GM12878 (cell line): ENCODE measurements around the gene SOBP.

ENCODE experiments used
- CREB1 ChIP-seq: IDR thresholded peaks from 2 replicates; pipeline ENCODE4 v1.6.1; 2012; ENCODE audit warnings: low read depth, mild to moderate bottlenecking, inconsistent platforms
- CTCF ChIP-seq, 3 experiments: IDR thresholded peaks in 2 of 3; conservative IDR thresholded peaks in 1 of 3; 2 replicates each; pipeline ENCODE4 v1.5.1; 2011; ENCODE audit warnings: low read depth in 3 of 3, low read length in 3 of 3, mild to moderate bottlenecking in 3 of 3, control low read depth in 2 of 3, moderate library complexity in 2 of 3, inconsistent platforms in 1 of 3, mixed read lengths in 1 of 3; ENCODE audit not compliant: control insufficient read depth in 2 of 3, insufficient read depth in 1 of 3; ENCODE audit errors: extremely low read depth in 1 of 3
- EZH2 ChIP-seq: IDR thresholded peaks from 2 replicates; pipeline ENCODE4 v1.6.1; 2012; ENCODE audit warnings: low read depth, mild to moderate bottlenecking, control low read depth, inconsistent platforms, low read length, borderline replicate concordance; ENCODE audit not compliant: control insufficient read depth
- POLR2A ChIP-seq: IDR thresholded peaks from 2 replicates; pipeline ENCODE4 v1.6.1; 2011; ENCODE audit warnings: low read depth, mild to moderate bottlenecking, low read length
- SP1 ChIP-seq: IDR thresholded peaks from one replicate; pipeline ENCODE4 v1.6.1; 2011; ENCODE audit warnings: low read depth, low read length
- ZNF274 ChIP-seq: IDR thresholded peaks from one replicate; pipeline ENCODE4 v1.8.0; 2011; ENCODE audit not compliant: insufficient read length, insufficient read depth

GRCh38 chr6:107440936-107441335 lies 49.0 kb upstream of the SOBP start:
- TF ChIP-seq SP1: no peak
- no peak for TF ChIP-seq ZNF274
- no peak for TF ChIP-seq CTCF (IDR thresholded peaks at IDR 0.05 in 2 of 3, conservative IDR thresholded peaks at IDR 0.05 in 1 of 3; ENCODE audit: control insufficient read depth in 2 of 3, extremely low read depth in 1 of 3, insufficient read depth in 1 of 3, low read depth in 3 of 3, low read length in 3 of 3)
- no peak for TF ChIP-seq EZH2
- no peak for TF ChIP-seq CREB1
- TF ChIP-seq POLR2A: no peak
